HEK293 (cell line): ENCODE measurements around the gene MMP19.

ENCODE experiments used
- CTCF ChIA-PET: fragments of 350-600 bp; formaldehyde crosslinking; extraction: SDS; loops from one replicate; lab custom pipeline; 2021; ENCODE audit warnings: antibody characterized with exemption; lab: Yijun Ruan, JAX
- POLR2A ChIA-PET: fragments of 300-600 bp; formaldehyde crosslinking; extraction: SDS; loops from one replicate; lab custom pipeline; 2020; ENCODE audit warnings: antibody characterized with exemption, inconsistent platforms; lab: Yijun Ruan, JAX
- H3K27ac ChIP-seq: fragments of 200-500 bp; sonication (Bioruptor generic); 2 replicates; pipeline ENCODE4 v1.5.1; 2014; ENCODE audit warnings: low read depth, low read length, control low read depth, inconsistent platforms; ENCODE audit errors: extremely low read depth
- H3K36me3 ChIP-seq, 2 experiments: fragments of 200-500 bp in 1 of 2; sonication (Bioruptor generic) in 1 of 2; 1 replicate in 1 of 2; 2 replicates in 1 of 2; pipeline ENCODE4 v1.5.1; 2014 to 2017; ENCODE audit warnings: inconsistent platforms in 2 of 2, low read length in 2 of 2; ENCODE audit not compliant: control insufficient read depth in 2 of 2, insufficient read depth in 1 of 2
- H3K4me1 ChIP-seq: fragments of 200-500 bp; sonication (Bioruptor generic); 2 replicates; pipeline ENCODE4 v1.5.1; 2014; ENCODE audit warnings: mild to moderate bottlenecking, low read length, inconsistent platforms; ENCODE audit not compliant: control insufficient read depth, insufficient read depth
- H3K4me3 ChIP-seq: 2 replicates; pipeline ENCODE4 v1.5.1; 2011; ENCODE audit warnings: low read depth, mild to moderate bottlenecking, control low read depth, low read length, moderate library complexity
- H3K9me3 ChIP-seq: fragments of 200-500 bp; sonication (Bioruptor generic); 2 replicates; pipeline ENCODE4 v1.5.1; 2014; ENCODE audit warnings: low read depth, low read length, inconsistent platforms; ENCODE audit not compliant: control insufficient read depth, insufficient read depth
- GFI1B ChIP-seq: fragments of 450-650 bp; formaldehyde crosslinking; IDR thresholded peaks from 2 replicates; pipeline ENCODE4 v1.5.1; 2016; ENCODE audit warnings: missing biosample characterization, missing genetic modification characterization
- KLF7 ChIP-seq: fragments of 450-650 bp; formaldehyde crosslinking; IDR thresholded peaks from 2 replicates; pipeline ENCODE4 v1.5.1; 2016; ENCODE audit warnings: missing biosample characterization, missing genetic modification characterization, borderline replicate concordance
- KLF9 ChIP-seq: fragments of 450-650 bp; formaldehyde crosslinking; IDR thresholded peaks from 2 replicates; pipeline ENCODE4 v1.5.1; 2016; ENCODE audit warnings: missing biosample characterization, missing genetic modification characterization, low read depth
- PRDM1 ChIP-seq: fragments of 450-650 bp; formaldehyde crosslinking; IDR thresholded peaks from 2 replicates; pipeline ENCODE4; 2016; ENCODE audit warnings: missing biosample characterization, missing genetic modification characterization
- ZBTB17 ChIP-seq: fragments of 450-650 bp; formaldehyde crosslinking; IDR thresholded peaks from 2 replicates; pipeline ENCODE4 v1.5.1; 2016; ENCODE audit warnings: missing biosample characterization, missing genetic modification characterization
- ZBTB20 ChIP-seq: fragments of 450-650 bp; formaldehyde crosslinking; IDR thresholded peaks from 2 replicates; pipeline ENCODE4 v1.5.1; 2016; ENCODE audit warnings: missing biosample characterization, missing genetic modification characterization
- ZNF169 ChIP-seq: fragments of 450-650 bp; formaldehyde crosslinking; IDR thresholded peaks from 2 replicates; pipeline ENCODE4 v1.5.1; 2016; ENCODE audit warnings: missing biosample characterization, missing genetic modification characterization
- ZNF214 ChIP-seq: fragments of 450-650 bp; formaldehyde crosslinking; IDR thresholded peaks from 2 replicates; pipeline ENCODE4 v1.5.1; 2017; ENCODE audit warnings: missing biosample characterization, mild to moderate bottlenecking, missing genetic modification characterization, borderline replicate concordance
- ZNF394 ChIP-seq: fragments of 450-650 bp; formaldehyde crosslinking; IDR thresholded peaks from 2 replicates; pipeline ENCODE4 v1.5.1; 2016; ENCODE audit warnings: missing biosample characterization, missing genetic modification characterization, mild to moderate bottlenecking, moderate library complexity, borderline replicate concordance
- ZNF654 ChIP-seq: fragments of 450-650 bp; formaldehyde crosslinking; IDR thresholded peaks from 2 replicates; pipeline ENCODE4 v1.5.1; 2016; ENCODE audit warnings: low read depth, missing biosample characterization, missing genetic modification characterization
- ZNF76 ChIP-seq: fragments of 450-650 bp; formaldehyde crosslinking; IDR thresholded peaks from 2 replicates; pipeline ENCODE4; 2016; ENCODE audit warnings: low read depth, missing biosample characterization, missing genetic modification characterization, borderline replicate concordance
- ZXDB ChIP-seq: fragments of 450-650 bp; formaldehyde crosslinking; IDR thresholded peaks from 2 replicates; pipeline ENCODE4 v1.5.1; 2016; ENCODE audit warnings: missing biosample characterization, missing genetic modification characterization
- TF ChIP-seq, protein P1 (sequence below): fragments of 450-650 bp; formaldehyde crosslinking; IDR thresholded peaks from 2 replicates; pipeline ENCODE4 v1.5.1; 2016; ENCODE audit warnings: missing biosample characterization, missing genetic modification characterization
- TF ChIP-seq, protein P2 (sequence below): fragments of 450-650 bp; formaldehyde crosslinking; IDR thresholded peaks from 2 replicates; pipeline ENCODE4 v1.5.1; 2016; ENCODE audit warnings: missing biosample characterization, missing genetic modification characterization
- TF ChIP-seq, protein P3 (sequence below): fragments of 450-650 bp; formaldehyde crosslinking; IDR thresholded peaks from 2 replicates; pipeline ENCODE4 v1.5.1; 2017; ENCODE audit warnings: missing biosample characterization, missing genetic modification characterization
- TF ChIP-seq, protein P4 (sequence below): fragments of 450-650 bp; formaldehyde crosslinking; IDR thresholded peaks from 2 replicates; pipeline ENCODE4 v1.5.1; 2016; ENCODE audit warnings: missing biosample characterization, missing genetic modification characterization
- TF ChIP-seq, protein P5 (sequence below): fragments of 450-650 bp; formaldehyde crosslinking; IDR thresholded peaks from 2 replicates; pipeline ENCODE4 v1.5.1; 2016; ENCODE audit warnings: missing biosample characterization, missing genetic modification characterization

The MMP19 gene

DNA sequence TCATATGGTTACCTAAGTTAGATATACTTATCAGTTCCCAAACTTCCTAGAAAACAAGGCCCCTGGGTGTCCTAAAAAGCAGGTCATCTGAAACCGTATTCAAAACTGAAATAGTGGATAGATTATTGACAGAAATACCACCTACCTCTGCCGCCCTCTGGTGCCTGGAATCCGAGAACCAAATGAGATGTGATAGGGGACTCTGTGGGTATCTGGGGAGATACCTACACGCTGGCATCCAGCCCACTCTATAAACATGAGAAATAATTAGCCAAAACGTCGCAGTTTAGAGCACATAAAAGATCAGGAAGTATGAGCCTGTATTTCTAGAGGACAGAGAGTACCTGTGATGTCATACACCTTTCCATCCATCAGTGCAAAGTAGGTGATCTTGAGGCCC is 20.5 kb downstream of the MMP19 start (continued):
- TF ChIP-seq, protein P1, sequence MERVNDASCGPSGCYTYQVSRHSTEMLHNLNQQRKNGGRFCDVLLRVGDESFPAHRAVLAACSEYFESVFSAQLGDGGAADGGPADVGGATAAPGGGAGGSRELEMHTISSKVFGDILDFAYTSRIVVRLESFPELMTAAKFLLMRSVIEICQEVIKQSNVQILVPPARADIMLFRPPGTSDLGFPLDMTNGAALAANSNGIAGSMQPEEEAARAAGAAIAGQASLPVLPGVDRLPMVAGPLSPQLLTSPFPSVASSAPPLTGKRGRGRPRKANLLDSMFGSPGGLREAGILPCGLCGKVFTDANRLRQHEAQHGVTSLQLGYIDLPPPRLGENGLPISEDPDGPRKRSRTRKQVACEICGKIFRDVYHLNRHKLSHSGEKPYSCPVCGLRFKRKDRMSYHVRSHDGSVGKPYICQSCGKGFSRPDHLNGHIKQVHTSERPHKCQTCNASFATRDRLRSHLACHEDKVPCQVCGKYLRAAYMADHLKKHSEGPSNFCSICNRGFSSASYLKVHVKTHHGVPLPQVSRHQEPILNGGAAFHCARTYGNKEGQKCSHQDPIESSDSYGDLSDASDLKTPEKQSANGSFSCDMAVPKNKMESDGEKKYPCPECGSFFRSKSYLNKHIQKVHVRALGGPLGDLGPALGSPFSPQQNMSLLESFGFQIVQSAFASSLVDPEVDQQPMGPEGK (tag by site-specific recombination) = no peak

DNA sequence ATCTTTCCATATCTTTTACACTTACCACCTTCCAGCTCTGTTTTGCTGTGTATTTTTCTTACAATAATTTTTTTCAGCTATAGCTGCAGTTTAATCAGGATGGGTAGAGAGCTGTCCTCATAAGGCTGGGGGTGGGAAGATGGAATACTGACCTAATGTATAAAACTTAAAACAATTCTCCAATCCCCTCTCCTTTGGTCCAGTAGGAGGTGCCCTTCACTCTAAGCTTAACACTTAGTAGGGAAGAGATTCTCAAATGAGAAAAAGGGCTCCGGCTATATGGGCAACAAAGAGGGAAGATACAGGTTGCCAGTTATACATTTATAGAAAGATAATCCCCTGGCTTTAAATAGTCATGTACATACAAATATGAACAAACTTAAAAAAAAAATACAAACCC is 22.1 kb downstream of the MMP19 start:
- POLR2A ChIA-PET = interaction anchor here (1.3 to 6.8 kb wide), 2 partner anchors 9 to 120 kb away, joined by 3 to 170 read pairs; partner anchors contain the start of gene DNAJC14
- H3K9me3 ChIP-seq = no peaks in the 10 kb centered on the region
- TF ChIP-seq ZNF654 (tag by site-specific recombination) (peak; percentile 29; the same call in 1 of the 2 replicates), ZNF169 (tag by site-specific recombination) (no peak)
- TF ChIP-seq, all 188 proteins: peak for 1
- no peak overlapping the region for H3K27ac ChIP-seq
- peaks cover 6% of the 10 kb centered on the region; the same call in 1 of the 2 replicates for H3K4me1 ChIP-seq
- CTCF ChIA-PET = interaction anchor here (0.6 to 7.0 kb wide), 11 partner anchors 9 to 1381 kb away, joined by 3 to 67 read pairs (median 4); partner anchors contain the start of gene DNAJC14
- H3K4me3 ChIP-seq = no peak overlapping the region
- H3K36me3 ChIP-seq = peaks cover 31 to 59% of the 10 kb centered on the region in 2 experiments

DNA sequence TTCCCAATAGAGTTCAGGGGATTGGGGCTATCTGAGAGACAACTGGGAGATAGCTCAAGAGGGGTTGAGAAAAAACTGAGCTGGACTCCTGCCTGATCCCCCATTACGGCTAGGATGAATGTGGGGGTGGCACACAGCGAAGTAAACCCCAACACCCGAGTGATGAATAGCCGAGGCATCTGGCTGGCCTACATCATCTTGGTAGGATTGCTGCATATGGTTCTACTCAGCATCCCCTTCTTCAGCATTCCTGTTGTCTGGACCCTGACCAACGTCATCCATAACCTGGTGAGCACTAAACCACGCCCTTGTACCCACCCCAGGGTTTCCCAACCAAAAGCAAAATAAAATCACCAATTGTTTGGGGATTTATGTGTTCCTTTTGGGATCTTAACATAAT is 23.9 kb downstream of the MMP19 start:
- H3K27ac ChIP-seq = peak overlapping the region; percentile 44; the same call in 1 of the 2 replicates
- ChIA-PET CTCF (interaction anchor here (1.7 to 7.0 kb wide), 2 partner anchors 16 to 81 kb away, joined by 5 to 67 read pairs; no protein-coding TSS in a partner anchor), POLR2A (interaction anchor here (0.5 to 6.8 kb wide), 8 partner anchors 8 to 188 kb away, joined by 3 to 170 read pairs (median 10); partner anchors contain the start of genes CD63, DNAJC14 and PYM1)
- no peak for TF ChIP-seq GFI1B (tag by site-specific recombination)
- TF ChIP-seq, protein P1 (tag by site-specific recombination) = no peak
- H3K36me3 ChIP-seq = peaks cover 44 to 71% of the 10 kb centered on the region in 2 experiments
- peak overlapping the region; percentile 83; the same call in 1 of the 2 replicates for H3K4me3 ChIP-seq
- peaks cover 6% of the 10 kb centered on the region; the same call in 1 of the 2 replicates for H3K4me1 ChIP-seq
- H3K9me3 ChIP-seq = no peaks in the 10 kb centered on the region

DNA sequence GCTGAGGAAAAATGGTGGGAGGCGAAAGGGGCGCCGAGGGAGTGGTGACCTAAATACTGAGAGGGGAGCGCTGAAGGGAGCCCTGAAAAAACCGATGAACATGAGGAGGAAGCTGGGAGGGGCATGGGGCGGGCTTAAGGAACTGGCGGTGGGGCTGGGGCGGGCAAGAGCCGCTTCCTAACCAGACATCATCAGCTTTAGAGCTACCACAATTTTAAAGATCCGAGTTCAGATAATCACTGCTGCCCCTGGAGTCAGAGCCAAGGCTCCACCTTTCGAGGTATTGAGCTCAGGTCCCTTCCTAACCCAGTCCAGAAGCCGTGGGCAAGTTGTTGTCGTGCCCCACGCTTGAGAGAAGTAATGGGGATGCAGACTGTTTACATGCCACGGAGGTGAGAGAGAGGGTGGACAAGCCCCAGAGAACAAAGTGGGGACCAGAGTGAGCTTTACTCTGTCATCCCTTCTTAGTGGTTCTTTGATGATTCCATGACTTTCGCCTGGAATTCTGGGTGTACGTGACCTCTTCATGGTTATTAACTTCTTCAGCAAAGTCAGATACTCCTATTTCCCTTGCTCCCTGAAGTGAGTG is 24.5 kb downstream of the MMP19 start:
- Histone ChIP-seq H3K4me1 (peaks cover 6% of the 10 kb centered on the region; the same call in 1 of the 2 replicates), H3K27ac (peak overlapping the region; percentile 44), H3K36me3 (peaks cover 51 to 69% of the 10 kb centered on the region in 2 experiments), H3K4me3 (peak overlapping the region; percentile 83), H3K9me3 (no peaks in the 10 kb centered on the region)
- ChIA-PET POLR2A (interaction anchor here (0.5 to 6.8 kb wide), 32 partner anchors 8 to 933 kb away, joined by 3 to 170 read pairs (median 4); partner anchors contain the start of genes BLOC1S1, CD63, DNAJC14 and ESYT1), CTCF (interaction anchor here (0.6 to 7.0 kb wide), 9 partner anchors 12 to 122 kb away, joined by 3 to 67 read pairs (median 4); partner anchors contain the start of gene DGKA)
- TF ChIP-seq ZNF76 (tag by site-specific recombination) (0 out of 2 replicates have a peak, but pooled peaks have one; percentile 40), ZNF214 (tag by site-specific recombination) (no peak), PRDM1 (tag by site-specific recombination) (no peak), KLF9 (tag by site-specific recombination) (peak; percentile 82), ZBTB17 (peak; percentile 36; the same call in 1 of the 2 replicates), ZBTB20 (tag by site-specific recombination) (peak; percentile 12; the same call in 1 of the 2 replicates), ZNF394 (peak; percentile 80), KLF7 (tag by site-specific recombination) (peak; percentile 84; the same call in 1 of the 2 replicates), ZXDB (peak; percentile 6; the same call in 1 of the 2 replicates)
- TF ChIP-seq, protein P2, sequence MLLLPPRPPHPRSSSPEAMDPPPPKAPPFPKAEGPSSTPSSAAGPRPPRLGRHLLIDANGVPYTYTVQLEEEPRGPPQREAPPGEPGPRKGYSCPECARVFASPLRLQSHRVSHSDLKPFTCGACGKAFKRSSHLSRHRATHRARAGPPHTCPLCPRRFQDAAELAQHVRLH = peak; percentile 31; the same call in 1 of the 2 replicates
- TF ChIP-seq, protein P3, sequence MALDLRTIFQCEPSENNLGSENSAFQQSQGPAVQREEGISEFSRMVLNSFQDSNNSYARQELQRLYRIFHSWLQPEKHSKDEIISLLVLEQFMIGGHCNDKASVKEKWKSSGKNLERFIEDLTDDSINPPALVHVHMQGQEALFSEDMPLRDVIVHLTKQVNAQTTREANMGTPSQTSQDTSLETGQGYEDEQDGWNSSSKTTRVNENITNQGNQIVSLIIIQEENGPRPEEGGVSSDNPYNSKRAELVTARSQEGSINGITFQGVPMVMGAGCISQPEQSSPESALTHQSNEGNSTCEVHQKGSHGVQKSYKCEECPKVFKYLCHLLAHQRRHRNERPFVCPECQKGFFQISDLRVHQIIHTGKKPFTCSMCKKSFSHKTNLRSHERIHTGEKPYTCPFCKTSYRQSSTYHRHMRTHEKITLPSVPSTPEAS (tag by site-specific recombination) = no peak
- TF ChIP-seq, protein P4, sequence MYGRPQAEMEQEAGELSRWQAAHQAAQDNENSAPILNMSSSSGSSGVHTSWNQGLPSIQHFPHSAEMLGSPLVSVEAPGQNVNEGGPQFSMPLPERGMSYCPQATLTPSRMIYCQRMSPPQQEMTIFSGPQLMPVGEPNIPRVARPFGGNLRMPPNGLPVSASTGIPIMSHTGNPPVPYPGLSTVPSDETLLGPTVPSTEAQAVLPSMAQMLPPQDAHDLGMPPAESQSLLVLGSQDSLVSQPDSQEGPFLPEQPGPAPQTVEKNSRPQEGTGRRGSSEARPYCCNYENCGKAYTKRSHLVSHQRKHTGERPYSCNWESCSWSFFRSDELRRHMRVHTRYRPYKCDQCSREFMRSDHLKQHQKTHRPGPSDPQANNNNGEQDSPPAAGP = peak; percentile 34; the same call in 1 of the 2 replicates
- TF ChIP-seq, protein P5, sequence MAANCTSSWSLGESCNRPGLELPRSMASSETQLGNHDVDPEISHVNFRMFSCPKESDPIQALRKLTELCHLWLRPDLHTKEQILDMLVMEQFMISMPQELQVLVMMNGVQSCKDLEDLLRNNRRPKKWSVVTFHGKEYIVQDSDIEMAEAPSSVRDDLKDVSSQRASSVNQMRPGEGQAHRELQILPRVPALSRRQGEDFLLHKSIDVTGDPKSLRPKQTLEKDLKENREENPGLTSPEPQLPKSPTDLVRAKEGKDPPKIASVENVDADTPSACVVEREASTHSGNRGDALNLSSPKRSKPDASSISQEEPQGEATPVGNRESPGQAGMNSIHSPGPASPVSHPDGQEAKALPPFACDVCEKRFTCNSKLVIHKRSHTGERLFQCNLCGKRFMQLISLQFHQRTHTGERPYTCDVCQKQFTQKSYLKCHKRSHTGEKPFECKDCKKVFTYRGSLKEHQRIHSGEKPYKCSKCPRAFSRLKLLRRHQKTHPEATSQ = no peak
